Epithelial cell of prostate (primary cell): ENCODE measurements around the gene PAX8.

Experiments
- DNase-seq: peaks from one replicate; pipeline ENCODE4 v3.0.0-alpha.2; 2011; ENCODE audit warnings: low read depth, low spot score
- H3K27ac ChIP-seq: fragments of 450-650 bp; 2 replicates; pipeline ENCODE4 v1.5.1; 2017; ENCODE audit warnings: mild to moderate bottlenecking

Gene PAX8

GRCh38 chr2:113272477-113272876 is 6.2 kb downstream of the PAX8 start:
- H3K27ac ChIP-seq, result no peak overlapping the region
- no peak for DNase-seq

- H3K27ac ChIP-seq, result no peak overlapping the region
- no peak for DNase-seq
Measured at GRCh38 chr2:113268621-113269360, 9.9 kb downstream of the PAX8 start.

GRCh38 chr2:113266431-113266830 is 12.3 kb downstream of the PAX8 start:
- H3K27ac ChIP-seq, result no peak overlapping the region
- DNase-seq, result no peak

GRCh38 chr2:113264713-113265403 is 13.9 kb downstream of the PAX8 start:
- no peak for DNase-seq
- H3K27ac ChIP-seq, result no peak overlapping the region

- DNase-seq, result no peak
- no peak overlapping the region for H3K27ac ChIP-seq
Measured at GRCh38 chr2:113263546-113263945, 15.2 kb downstream of the PAX8 start.

- DNase-seq, result no peak
Measured at GRCh38 chr2:113260991-113261390, 17.7 kb downstream of the PAX8 start.

GRCh38 chr2:113258471-113259147 is 20.1 kb downstream of the PAX8 start:
- no peak for DNase-seq
- H3K27ac ChIP-seq, result no peak overlapping the region

More at GRCh38 chr2:113260991-113261390, 17.7 kb downstream of the PAX8 start:
- no peak overlapping the region for H3K27ac ChIP-seq

GRCh38 chr2:113257516-113258264 is 21.0 kb downstream of the PAX8 start:
- DNase-seq, result no peak
- H3K27ac ChIP-seq, result no peak overlapping the region

- DNase-seq, result no peak
- H3K27ac ChIP-seq, result no peak overlapping the region
Measured at GRCh38 chr2:113255140-113256070, 23.3 kb downstream of the PAX8 start.

GRCh38 chr2:113253453-113253852 is 25.3 kb downstream of the PAX8 start:
- no peak overlapping the region for H3K27ac ChIP-seq
- no peak for DNase-seq

GRCh38 chr2:113252047-113252590 is 26.6 kb downstream of the PAX8 start:
- DNase-seq, result no peak
- no peak overlapping the region for H3K27ac ChIP-seq

- no peak overlapping the region for H3K27ac ChIP-seq
- no peak for DNase-seq
Measured at GRCh38 chr2:113251118-113251517, 27.6 kb downstream of the PAX8 start.

- H3K27ac ChIP-seq, result no peak overlapping the region
- peak; percentile 10 for DNase-seq
Measured at GRCh38 chr2:113248997-113249770, 29.5 kb downstream of the PAX8 start.

GRCh38 chr2:113246606-113247005 is 32.1 kb downstream of the PAX8 start:
- DNase-seq, result no peak

GRCh38 chr2:113245276-113245711 is 33.4 kb downstream of the PAX8 start:
- no peak for DNase-seq
- H3K27ac ChIP-seq, result no peak overlapping the region

More at GRCh38 chr2:113246606-113247005, 32.1 kb downstream of the PAX8 start:
- no peak overlapping the region for H3K27ac ChIP-seq

- H3K27ac ChIP-seq, result peak overlapping the region; percentile 98
- DNase-seq, result no peak
Measured at GRCh38 chr2:113242327-113242726, 36.4 kb downstream of the PAX8 start.

GRCh38 chr2:113240915-113241911 is 37.5 kb downstream of the PAX8 start:
- DNase-seq, result peak; percentile 100
- H3K27ac ChIP-seq, result peak overlapping the region; percentile 98
